Fibroblast of villous mesenchyme (primary cell): ENCODE data around the gene TSC22D1. TPM values are rescaled to one million over a fixed set of nuclear protein-coding genes. Genes with fewer than 3 reads are reported as not detected.

Experiments used
- DNase-seq: peaks from one replicate; pipeline ENCODE4 v3.0.0-alpha.2; 2010; ENCODE audit warnings: low read depth
- H3K4me3 ChIP-seq: 2 replicates; pipeline ENCODE4 v1.5.1; 2011; ENCODE audit warnings: low read depth, mild to moderate bottlenecking, low read length
- CTCF ChIP-seq: IDR thresholded peaks from 2 replicates; pipeline ENCODE4 v1.5.1; 2012; ENCODE audit warnings: low read depth, mild to moderate bottlenecking, low read length; ENCODE audit not compliant: insufficient read depth
- total RNA-seq: library from RNA; depleted of rRNA; stranded (reverse); fragments of >200 nt; gene quantifications from 2 replicates; pipeline ENCODE4 v1.2.3, GENCODE V29; 2012

TSC22D1 gene
- total RNA-seq, 1 donor, result 54.8 TPM

GRCh38 chr13:44420376-44421220 is 155.5 kb downstream of the TSC22D1 start:
- no peak for TF ChIP-seq CTCF
- H3K4me3 ChIP-seq, result no peak overlapping the region
- DNase-seq, result no peak

- TF ChIP-seq CTCF, result no peak
- no peak for DNase-seq
- H3K4me3 ChIP-seq, result no peak overlapping the region
These were observed 158.3 kb downstream of the TSC22D1 start for GRCh38 chr13:44417876-44418275.

DNA sequence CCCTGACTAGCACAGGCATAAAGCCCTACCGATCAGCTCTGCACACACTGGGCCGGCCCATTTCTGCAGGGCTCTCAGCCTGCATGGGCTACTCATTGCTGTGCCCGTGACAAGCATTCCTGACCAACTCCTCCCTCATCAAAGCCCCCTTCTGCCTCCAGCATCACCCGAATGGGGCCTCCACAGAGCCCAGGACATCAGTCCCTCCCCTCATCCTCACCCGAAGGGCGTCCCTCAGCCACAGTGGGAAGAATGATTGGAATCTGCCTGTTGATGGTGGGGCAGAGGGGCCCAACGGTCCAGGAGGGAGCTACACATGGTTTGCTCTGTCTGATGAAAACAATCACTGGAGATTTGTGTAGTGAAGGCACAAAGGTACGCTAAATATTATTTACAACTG is 158.7 kb downstream of the TSC22D1 start:
- TF ChIP-seq CTCF, result no peak
- no peak for DNase-seq
- H3K4me3 ChIP-seq, result no peak overlapping the region

GRCh38 chr13:44416744-44417143 is 159.4 kb downstream of the TSC22D1 start:
- TF ChIP-seq CTCF, result no peak
- H3K4me3 ChIP-seq, result no peak overlapping the region
- DNase-seq, result no peak

- H3K4me3 ChIP-seq, result no peak overlapping the region
- no peak for TF ChIP-seq CTCF
- no peak for DNase-seq
These were observed 159.8 kb downstream of the TSC22D1 start for GRCh38 chr13:44416301-44416700.

GRCh38 chr13:44415815-44416214 is 160.3 kb downstream of the TSC22D1 start:
- no peak for DNase-seq
- TF ChIP-seq CTCF, result no peak

GRCh38 chr13:44414716-44415115 is 161.4 kb downstream of the TSC22D1 start:
- H3K4me3 ChIP-seq, result peak overlapping the region; percentile 30
- TF ChIP-seq CTCF, result no peak
- no peak for DNase-seq

More at GRCh38 chr13:44415815-44416214, 160.3 kb downstream of the TSC22D1 start:
- H3K4me3 ChIP-seq, result no peak overlapping the region
